LNCAP (cell line): Measurements from ENCODE around the gene COMMD10.

Source experiments
- CTCF ChIP-seq: fragments of 450-650 bp; IDR thresholded peaks from 2 replicates; pipeline ENCODE4 v1.5.1; 2017; ENCODE audit warnings: mild to moderate bottlenecking

COMMD10 gene

GRCh38 chr5:116157902-116158301, 73.1 kb downstream of the COMMD10 start:
- no peak for TF ChIP-seq CTCF

GRCh38 chr5:116159006-116159405, 74.2 kb downstream of the COMMD10 start:
- no peak for TF ChIP-seq CTCF

- TF ChIP-seq CTCF = no peak
Measured at GRCh38 chr5:116174111-116174510, 89.3 kb downstream of the COMMD10 start.

- TF ChIP-seq CTCF = no peak
Measured at GRCh38 chr5:116176121-116176520, 91.3 kb downstream of the COMMD10 start.

- no peak for TF ChIP-seq CTCF
Measured at GRCh38 chr5:116178925-116179324, 94.1 kb downstream of the COMMD10 start.

- no peak for TF ChIP-seq CTCF
Measured at GRCh38 chr5:116209166-116209565, 124.3 kb downstream of the COMMD10 start.

- no peak for TF ChIP-seq CTCF
Measured at GRCh38 chr5:116212225-116212624, 127.4 kb downstream of the COMMD10 start.

- TF ChIP-seq CTCF = no peak
Measured at GRCh38 chr5:116216246-116216645, 131.4 kb downstream of the COMMD10 start.
